WTC11 (cell line): Measurements from ENCODE around the gene FNIP1. TPM values are rescaled to one million over a fixed set of nuclear protein-coding genes. Genes with fewer than 3 reads are reported as not detected.

Experiments
- ATAC-seq: fragments of 200-7000 bp; cut with Tn5 transposase; 2 replicates; pipeline ENCODE4 v1.10.0; 2021; ENCODE audit warnings: mild to moderate bottlenecking, moderate library complexity
- CTCF ChIA-PET: fragments of 300-600 bp; sonication (Branson Sonifier 250); formaldehyde crosslinking; loops from one replicate; lab custom pipeline; 2021; ENCODE audit warnings: antibody characterized with exemption; lab: Charles Lee
- POLR2A ChIA-PET: fragments of 350-600 bp; sonication (Branson Sonifier 250); formaldehyde crosslinking; loops from one replicate; lab custom pipeline; 2021; ENCODE audit warnings: antibody characterized with exemption; lab: Charles Lee
- DNase-seq: peaks from one replicate; pipeline ENCODE4 v3.0.0; 2021; ENCODE audit warnings: low spot score
- H3K27ac Mint-ChIP-seq: 2 replicates; pipeline ENCODE4 v1.8.0; 2021; ENCODE audit warnings: mixed read lengths
- H3K27me3 Mint-ChIP-seq: 2 replicates; pipeline ENCODE4 v1.8.0; 2021; ENCODE audit warnings: low read depth, mild to moderate bottlenecking, moderate library complexity, mixed read lengths
- H3K36me3 Mint-ChIP-seq: 2 replicates; pipeline ENCODE4 v1.8.0; 2021; ENCODE audit warnings: mixed read lengths
- H3K4me1 Mint-ChIP-seq: 2 replicates; pipeline ENCODE4 v1.8.0; 2022; ENCODE audit warnings: mixed read lengths
- H3K4me3 Mint-ChIP-seq: 2 replicates; pipeline ENCODE4 v1.8.0; 2021; ENCODE audit warnings: mild to moderate bottlenecking, moderate library complexity, mixed read lengths
- H3K9me3 Mint-ChIP-seq: 2 replicates; pipeline ENCODE4 v1.8.0; 2021; ENCODE audit warnings: mixed read lengths
- ATF3 ChIP-seq: sonication (generic); formaldehyde crosslinking; conservative IDR thresholded peaks from 2 replicates; pipeline ENCODE4 v1.8.1; 2022; ENCODE audit warnings: mild to moderate bottlenecking, missing genetic modification reagents
- CBFB ChIP-seq: sonication (generic); formaldehyde crosslinking; IDR thresholded peaks from 2 replicates; pipeline ENCODE4 v1.8.1; 2022; ENCODE audit warnings: mild to moderate bottlenecking, low read depth, missing genetic modification reagents
- CDX4 ChIP-seq: fragments of 250-450 bp; sonication (Bioruptor Pico); IDR thresholded peaks from 2 replicates; pipeline ENCODE4 v1.9.0; 2021; ENCODE audit warnings: moderate library complexity, mild to moderate bottlenecking, inconsistent platforms, borderline replicate concordance
- ESRRA ChIP-seq: sonication (generic); formaldehyde crosslinking; IDR thresholded peaks from 2 replicates; pipeline ENCODE4 v1.8.1; 2022; ENCODE audit warnings: mild to moderate bottlenecking, missing genetic modification reagents, borderline replicate concordance
- ETV6 ChIP-seq: sonication (generic); formaldehyde crosslinking; IDR thresholded peaks from 2 replicates; pipeline ENCODE4 v1.8.1; 2022; ENCODE audit warnings: mild to moderate bottlenecking, missing genetic modification reagents
- FOXJ3 ChIP-seq: sonication (generic); formaldehyde crosslinking; IDR thresholded peaks from 2 replicates; pipeline ENCODE4 v1.9.0; 2021; ENCODE audit warnings: missing genetic modification reagents, mild to moderate bottlenecking, borderline replicate concordance
- FOXP4 ChIP-seq: sonication (generic); formaldehyde crosslinking; IDR thresholded peaks from 2 replicates; pipeline ENCODE4 v1.8.0; 2022; ENCODE audit warnings: mild to moderate bottlenecking, missing genetic modification reagents
- GRHL2 ChIP-seq: fragments of 250-450 bp; sonication (Bioruptor Pico); IDR thresholded peaks from 2 replicates; pipeline ENCODE4 v1.8.0; 2022; ENCODE audit warnings: mild to moderate bottlenecking, moderate library complexity; ENCODE audit not compliant: insufficient replicate concordance, severe bottlenecking
- HMGA2 ChIP-seq: fragments of 250-450 bp; sonication (Bioruptor Pico); IDR thresholded peaks from 2 replicates; pipeline ENCODE4 v1.4.0; 2021; ENCODE audit warnings: mild to moderate bottlenecking, moderate library complexity
- NFYB ChIP-seq: sonication (generic); formaldehyde crosslinking; conservative IDR thresholded peaks from 2 replicates; pipeline ENCODE4 v1.8.0; 2022; ENCODE audit warnings: low read depth, missing genetic modification reagents
- NR2C2 ChIP-seq: sonication (generic); formaldehyde crosslinking; IDR thresholded peaks from 2 replicates; pipeline ENCODE4 v1.8.0; 2022; ENCODE audit warnings: mild to moderate bottlenecking, missing genetic modification reagents
- PRRX2 ChIP-seq: fragments of 250-450 bp; sonication (Bioruptor Pico); IDR thresholded peaks from 2 replicates; pipeline ENCODE4 v1.8.0; 2021; ENCODE audit warnings: mild to moderate bottlenecking
- RORB ChIP-seq: fragments of 250-450 bp; sonication (Bioruptor Pico); IDR thresholded peaks from 2 replicates; pipeline ENCODE4 v1.9.0; 2021; ENCODE audit warnings: mild to moderate bottlenecking
- USF1 ChIP-seq: sonication (generic); formaldehyde crosslinking; IDR thresholded peaks from 2 replicates; pipeline ENCODE4 v1.8.0; 2022; ENCODE audit warnings: mild to moderate bottlenecking, missing genetic modification reagents
- ZBTB43 ChIP-seq: sonication (generic); formaldehyde crosslinking; IDR thresholded peaks from 2 replicates; pipeline ENCODE4 v1.8.1; 2023; ENCODE audit warnings: mild to moderate bottlenecking, missing genetic modification reagents
- ZMAT4 ChIP-seq: fragments of 250-450 bp; sonication (Bioruptor Pico); IDR thresholded peaks from 2 replicates; pipeline ENCODE4 v1.9.0; 2021; ENCODE audit warnings: mild to moderate bottlenecking
- ZNF138 ChIP-seq: sonication (generic); formaldehyde crosslinking; conservative IDR thresholded peaks from 2 replicates; pipeline ENCODE4 v1.8.1; 2022; ENCODE audit warnings: mild to moderate bottlenecking, moderate library complexity, missing genetic modification reagents
- ZNF232 ChIP-seq: sonication (generic); formaldehyde crosslinking; IDR thresholded peaks from 2 replicates; pipeline ENCODE4 v1.8.0; 2022; ENCODE audit warnings: mild to moderate bottlenecking, missing genetic modification reagents
- ZNF396 ChIP-seq: fragments of 250-450 bp; sonication (Bioruptor Pico); IDR thresholded peaks from 2 replicates; pipeline ENCODE4 v1.8.0; 2021; ENCODE audit warnings: mild to moderate bottlenecking, moderate library complexity, borderline replicate concordance
- ZNF423 ChIP-seq: fragments of 250-450 bp; sonication (Bioruptor Pico); IDR thresholded peaks from 2 replicates; pipeline ENCODE4 v2.1.2; 2022; ENCODE audit warnings: mild to moderate bottlenecking, moderate library complexity
- ZNF512 ChIP-seq: sonication (generic); formaldehyde crosslinking; IDR thresholded peaks from 2 replicates; pipeline ENCODE4 v1.8.1; 2022; ENCODE audit warnings: missing genetic modification reagents, borderline replicate concordance
- total RNA-seq: library from RNA; stranded (reverse); gene quantifications from 3 replicates; pipeline ENCODE4 v1.2.3, GENCODE V29; 2021
- TF ChIP-seq, protein P1 (sequence below): fragments of 250-450 bp; sonication (Bioruptor Pico); IDR thresholded peaks from 2 replicates; pipeline ENCODE4 v2.1.2; 2022; ENCODE audit warnings: mild to moderate bottlenecking, moderate library complexity
- TF ChIP-seq, protein P2 (sequence below): sonication (generic); formaldehyde crosslinking; IDR thresholded peaks from 2 replicates; pipeline ENCODE4 v1.8.0; 2022; ENCODE audit warnings: mild to moderate bottlenecking, missing genetic modification reagents
- TF ChIP-seq, protein P3 (sequence below): sonication (generic); formaldehyde crosslinking; IDR thresholded peaks from 2 replicates; pipeline ENCODE4 v1.8.1; 2022; ENCODE audit warnings: mild to moderate bottlenecking, moderate library complexity, missing genetic modification reagents

The FNIP1 gene
- total RNA-seq, 1 experiment from 2014 or later = 17.2 TPM

GRCh38 chr5:131787736-131788135 is 9.1 kb downstream of the FNIP1 start:
- CTCF ChIA-PET = interaction anchor here (1.4 kb wide), 1 partner anchor 220 kb away, joined by 3 read pairs; no protein-coding TSS in a partner anchor
- Mint-ChIP-seq H3K4me1 (peaks cover 6% of the 10 kb centered on the region), H3K27me3 (no peaks in the 10 kb centered on the region), H3K4me3 (no peak overlapping the region), H3K36me3 (no peaks in the 10 kb centered on the region), H3K9me3 (no peaks in the 10 kb centered on the region), H3K27ac (no peak overlapping the region)
- ATAC-seq (no peak), DNase-seq (no peak)
- POLR2A ChIA-PET = interaction anchor here (0.7 kb wide), 1 partner anchor 129 kb away, joined by 5 read pairs; no protein-coding TSS in a partner anchor
- TF ChIP-seq CBFB (CRISPR knock-in tag) (no peak), RORB (no peak), HMGA2 (no peak), NFYB (CRISPR knock-in tag) (no peak), FOXJ3 (CRISPR knock-in tag) (no peak), ZNF396 (CRISPR knock-in tag) (no peak), FOXP4 (CRISPR knock-in tag) (no peak), PRRX2 (CRISPR knock-in tag) (no peak), CDX4 (no peak)
- TF ChIP-seq, protein P1, sequence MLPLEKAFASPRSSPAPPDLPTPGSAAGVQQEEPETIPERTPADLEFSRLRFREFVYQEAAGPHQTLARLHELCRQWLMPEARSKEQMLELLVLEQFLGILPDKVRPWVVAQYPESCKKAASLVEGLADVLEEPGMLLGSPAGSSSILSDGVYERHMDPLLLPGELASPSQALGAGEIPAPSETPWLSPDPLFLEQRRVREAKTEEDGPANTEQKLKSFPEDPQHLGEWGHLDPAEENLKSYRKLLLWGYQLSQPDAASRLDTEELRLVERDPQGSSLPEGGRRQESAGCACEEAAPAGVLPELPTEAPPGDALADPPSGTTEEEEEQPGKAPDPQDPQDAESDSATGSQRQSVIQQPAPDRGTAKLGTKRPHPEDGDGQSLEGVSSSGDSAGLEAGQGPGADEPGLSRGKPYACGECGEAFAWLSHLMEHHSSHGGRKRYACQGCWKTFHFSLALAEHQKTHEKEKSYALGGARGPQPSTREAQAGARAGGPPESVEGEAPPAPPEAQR = no peak

- DNase-seq = no peak
- Mint-ChIP-seq H3K9me3 (no peaks in the 10 kb centered on the region), H3K27me3 (no peaks in the 10 kb centered on the region), H3K27ac (no peak overlapping the region), H3K36me3 (no peaks in the 10 kb centered on the region), H3K4me3 (no peak overlapping the region), H3K4me1 (peaks cover 6% of the 10 kb centered on the region)
- ChIA-PET POLR2A (no interaction called here), CTCF (interaction anchor here (1.2 to 1.4 kb wide), 2 partner anchors 198 to 221 kb away, joined by 3 read pairs; no protein-coding TSS in a partner anchor)
- ATAC-seq = no peak
- TF ChIP-seq ZNF512 (CRISPR knock-in tag) (no peak), ZBTB43 (no peak), ZMAT4 (CRISPR knock-in tag) (no peak), ESRRA (CRISPR knock-in tag) (no peak), USF1 (CRISPR knock-in tag) (no peak), ZNF138 (CRISPR knock-in tag) (no peak), ETV6 (no peak), HMGA2 (no peak), NR2C2 (CRISPR knock-in tag) (no peak), ZNF396 (CRISPR knock-in tag) (no peak), RORB (no peak), ATF3 (CRISPR knock-in tag) (no peak), GRHL2 (CRISPR knock-in tag) (no peak), ZNF423 (CRISPR knock-in tag) (no peak), ZNF232 (no peak)
- TF ChIP-seq, protein P2, sequence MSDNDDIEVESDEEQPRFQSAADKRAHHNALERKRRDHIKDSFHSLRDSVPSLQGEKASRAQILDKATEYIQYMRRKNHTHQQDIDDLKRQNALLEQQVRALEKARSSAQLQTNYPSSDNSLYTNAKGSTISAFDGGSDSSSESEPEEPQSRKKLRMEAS (CRISPR knock-in tag) = no peak
- TF ChIP-seq, protein P3, sequence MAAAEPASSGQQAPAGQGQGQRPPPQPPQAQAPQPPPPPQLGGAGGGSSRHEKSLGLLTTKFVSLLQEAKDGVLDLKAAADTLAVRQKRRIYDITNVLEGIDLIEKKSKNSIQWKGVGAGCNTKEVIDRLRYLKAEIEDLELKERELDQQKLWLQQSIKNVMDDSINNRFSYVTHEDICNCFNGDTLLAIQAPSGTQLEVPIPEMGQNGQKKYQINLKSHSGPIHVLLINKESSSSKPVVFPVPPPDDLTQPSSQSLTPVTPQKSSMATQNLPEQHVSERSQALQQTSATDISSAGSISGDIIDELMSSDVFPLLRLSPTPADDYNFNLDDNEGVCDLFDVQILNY (CRISPR knock-in tag) = no peak
Measured at GRCh38 chr5:131786900-131787692, 9.7 kb downstream of the FNIP1 start.
